Measurements from ENCODE around the gene SPIRE2.

DNA sequence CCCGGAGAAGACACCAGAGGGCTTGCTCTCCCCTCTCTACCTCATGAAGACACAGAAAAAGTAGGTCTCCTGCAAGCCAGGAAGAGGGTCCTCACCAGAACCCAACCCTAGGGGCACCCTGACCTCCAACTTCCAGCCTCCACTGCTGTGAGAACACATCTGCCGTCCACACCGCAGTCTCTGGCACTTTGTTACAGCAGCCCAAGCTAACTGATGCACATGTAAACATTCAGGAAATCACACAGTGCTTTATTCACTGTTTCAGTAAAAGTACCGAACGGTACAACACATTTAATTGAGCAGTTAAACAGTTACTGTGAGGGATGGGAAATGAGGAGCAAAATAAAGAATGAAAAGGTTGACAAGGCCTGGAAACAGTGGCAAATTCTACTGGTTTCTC lies 30.1 kb upstream of the SPIRE2 start:
- TF ChIP-seq, protein P1, sequence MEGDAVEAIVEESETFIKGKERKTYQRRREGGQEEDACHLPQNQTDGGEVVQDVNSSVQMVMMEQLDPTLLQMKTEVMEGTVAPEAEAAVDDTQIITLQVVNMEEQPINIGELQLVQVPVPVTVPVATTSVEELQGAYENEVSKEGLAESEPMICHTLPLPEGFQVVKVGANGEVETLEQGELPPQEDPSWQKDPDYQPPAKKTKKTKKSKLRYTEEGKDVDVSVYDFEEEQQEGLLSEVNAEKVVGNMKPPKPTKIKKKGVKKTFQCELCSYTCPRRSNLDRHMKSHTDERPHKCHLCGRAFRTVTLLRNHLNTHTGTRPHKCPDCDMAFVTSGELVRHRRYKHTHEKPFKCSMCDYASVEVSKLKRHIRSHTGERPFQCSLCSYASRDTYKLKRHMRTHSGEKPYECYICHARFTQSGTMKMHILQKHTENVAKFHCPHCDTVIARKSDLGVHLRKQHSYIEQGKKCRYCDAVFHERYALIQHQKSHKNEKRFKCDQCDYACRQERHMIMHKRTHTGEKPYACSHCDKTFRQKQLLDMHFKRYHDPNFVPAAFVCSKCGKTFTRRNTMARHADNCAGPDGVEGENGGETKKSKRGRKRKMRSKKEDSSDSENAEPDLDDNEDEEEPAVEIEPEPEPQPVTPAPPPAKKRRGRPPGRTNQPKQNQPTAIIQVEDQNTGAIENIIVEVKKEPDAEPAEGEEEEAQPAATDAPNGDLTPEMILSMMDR (IDR thresholded peaks at IDR 0.05; ENCODE audit: borderline replicate concordance, extremely low read depth, low read length, poor library complexity, severe bottlenecking), result no peak
- no peak for TF ChIP-seq EZH2 (IDR thresholded peaks at IDR 0.05; ENCODE audit: borderline replicate concordance, low read depth, low read length, severe bottlenecking)
